Inferior parietal cortex (tissue), 1 donor: ENCODE results near the gene NR5A1.

Experiments used
- DNase-seq: peaks from one replicate; pipeline ENCODE4 v3.0.0-alpha.2; 2016; ENCODE audit errors: extremely low spot score

The NR5A1 gene

GRCh38 chr9:124440786-124441185 lies 66.4 kb downstream of the NR5A1 start:
- DNase-seq: no peak

- DNase-seq: no peak
Measured at GRCh38 chr9:124439686-124440243, 67.4 kb downstream of the NR5A1 start.

- no peak for DNase-seq
Measured at GRCh38 chr9:124439086-124439485, 68.1 kb downstream of the NR5A1 start.

- DNase-seq: no peak
Measured at GRCh38 chr9:124438091-124438490, 69.1 kb downstream of the NR5A1 start.

GRCh38 chr9:124437086-124437485 lies 70.1 kb downstream of the NR5A1 start:
- no peak for DNase-seq

- no peak for DNase-seq
Measured at GRCh38 chr9:124436320-124436719, 70.9 kb downstream of the NR5A1 start.
